ENCODE data around the gene POLD2.

The POLD2 gene

DNA sequence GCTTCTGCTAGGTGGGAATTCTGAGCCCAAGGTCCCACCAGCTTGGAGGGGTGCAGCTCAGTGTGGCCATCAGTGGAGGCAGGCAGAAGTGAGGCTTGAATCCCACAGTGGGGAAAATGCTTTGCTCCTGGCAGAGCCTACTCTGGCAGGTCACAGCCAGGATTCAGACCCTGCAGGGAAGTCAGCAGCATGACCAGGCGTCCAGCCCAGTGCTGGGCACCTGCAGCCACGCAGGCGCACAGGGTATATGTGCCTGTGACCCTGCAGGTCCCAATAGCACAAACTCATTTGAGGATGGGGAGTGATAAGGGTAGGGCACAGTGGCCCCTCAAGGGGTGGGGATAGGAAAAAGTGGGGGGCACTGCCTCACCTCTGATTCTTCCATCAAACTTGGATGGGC, 27.6 kb downstream of the POLD2 start:
- TF ChIP-seq, protein P1, sequence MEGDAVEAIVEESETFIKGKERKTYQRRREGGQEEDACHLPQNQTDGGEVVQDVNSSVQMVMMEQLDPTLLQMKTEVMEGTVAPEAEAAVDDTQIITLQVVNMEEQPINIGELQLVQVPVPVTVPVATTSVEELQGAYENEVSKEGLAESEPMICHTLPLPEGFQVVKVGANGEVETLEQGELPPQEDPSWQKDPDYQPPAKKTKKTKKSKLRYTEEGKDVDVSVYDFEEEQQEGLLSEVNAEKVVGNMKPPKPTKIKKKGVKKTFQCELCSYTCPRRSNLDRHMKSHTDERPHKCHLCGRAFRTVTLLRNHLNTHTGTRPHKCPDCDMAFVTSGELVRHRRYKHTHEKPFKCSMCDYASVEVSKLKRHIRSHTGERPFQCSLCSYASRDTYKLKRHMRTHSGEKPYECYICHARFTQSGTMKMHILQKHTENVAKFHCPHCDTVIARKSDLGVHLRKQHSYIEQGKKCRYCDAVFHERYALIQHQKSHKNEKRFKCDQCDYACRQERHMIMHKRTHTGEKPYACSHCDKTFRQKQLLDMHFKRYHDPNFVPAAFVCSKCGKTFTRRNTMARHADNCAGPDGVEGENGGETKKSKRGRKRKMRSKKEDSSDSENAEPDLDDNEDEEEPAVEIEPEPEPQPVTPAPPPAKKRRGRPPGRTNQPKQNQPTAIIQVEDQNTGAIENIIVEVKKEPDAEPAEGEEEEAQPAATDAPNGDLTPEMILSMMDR (IDR thresholded peaks at IDR 0.05; ENCODE audit: insufficient read depth, low read length, missing control alignments), result no peak
- H3K4me3 ChIP-seq (ENCODE audit: low read depth, low read length), result no peak overlapping the region
- ChIA-PET CTCF (interaction anchor here (0.8 kb wide), 1 partner anchor 9 kb away, joined by 3 read pairs; no protein-coding TSS in a partner anchor), POLR2A (no interaction called here)
- DNase-seq (ENCODE audit: low read depth, low spot score), result no peak

DNA sequence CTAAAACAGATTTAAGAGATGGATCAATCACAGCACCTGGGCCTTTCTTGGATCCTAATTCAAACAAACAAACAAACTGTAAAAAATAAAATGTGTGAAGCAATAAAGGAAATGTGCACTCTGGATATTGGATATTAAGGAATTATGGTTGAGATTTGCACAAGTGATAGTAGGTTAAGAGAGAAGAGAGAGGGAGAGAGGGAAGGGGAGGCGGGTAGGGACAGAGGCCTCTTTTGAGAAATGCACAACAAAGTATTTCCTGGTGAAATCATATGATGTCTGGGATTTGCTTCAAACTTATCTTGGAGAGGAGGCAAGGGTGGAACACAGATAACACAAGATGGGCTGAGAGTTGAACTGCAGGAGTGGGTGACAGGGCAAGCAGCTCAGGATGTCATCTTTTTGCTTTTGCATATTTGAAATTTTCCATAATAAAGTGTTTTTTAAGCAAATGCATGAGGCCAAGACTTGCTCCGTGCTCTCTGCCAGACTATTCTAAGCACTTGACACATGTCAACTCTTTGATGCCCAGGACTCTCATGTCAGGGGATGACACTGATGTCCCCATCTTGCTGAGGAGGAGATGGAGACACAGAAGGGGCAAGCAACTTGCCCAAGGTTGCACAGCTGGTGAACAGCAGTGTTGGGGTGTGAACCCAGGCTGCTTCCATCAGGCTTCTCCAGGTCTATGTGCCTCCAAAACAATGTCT, 28.3 kb downstream of the POLD2 start:
- TF ChIP-seq, protein P1 (IDR thresholded peaks at IDR 0.05; ENCODE audit: insufficient read depth, low read length, missing control alignments), result no peak
- no peak overlapping the region for H3K4me3 ChIP-seq (ENCODE audit: low read depth, low read length)
- ChIA-PET CTCF (interaction anchor here (0.8 kb wide), 1 partner anchor 8 kb away, joined by 3 read pairs; no protein-coding TSS in a partner anchor), POLR2A (no interaction called here)
- no peak for DNase-seq (ENCODE audit: low read depth, low spot score)

DNA sequence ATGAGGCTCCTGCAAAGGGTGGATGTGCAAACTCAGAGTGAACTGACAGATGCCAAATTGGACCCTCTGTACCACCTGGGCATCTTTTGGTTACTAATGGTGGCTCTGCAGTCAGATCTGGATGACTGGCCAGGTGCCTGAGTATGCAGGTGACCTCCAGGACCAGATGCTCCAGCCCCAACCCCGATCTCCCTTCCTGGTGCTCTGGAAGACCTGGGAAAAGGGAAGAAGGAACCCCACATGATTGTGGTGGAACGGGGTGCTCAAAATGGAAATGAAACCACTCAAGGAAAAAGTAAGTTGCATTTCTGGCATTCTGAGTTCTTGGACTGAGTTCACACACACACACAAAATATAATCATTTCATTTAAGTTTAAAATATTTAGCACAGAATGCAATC, 29.0 kb downstream of the POLD2 start:
- ChIA-PET CTCF (no interaction called here), POLR2A (no interaction called here)
- no peak overlapping the region for H3K4me3 ChIP-seq (ENCODE audit: low read depth, low read length)
- no peak for DNase-seq (ENCODE audit: low read depth, low spot score)
- TF ChIP-seq, protein P1 (IDR thresholded peaks at IDR 0.05; ENCODE audit: insufficient read depth, low read length, missing control alignments), result no peak

DNA sequence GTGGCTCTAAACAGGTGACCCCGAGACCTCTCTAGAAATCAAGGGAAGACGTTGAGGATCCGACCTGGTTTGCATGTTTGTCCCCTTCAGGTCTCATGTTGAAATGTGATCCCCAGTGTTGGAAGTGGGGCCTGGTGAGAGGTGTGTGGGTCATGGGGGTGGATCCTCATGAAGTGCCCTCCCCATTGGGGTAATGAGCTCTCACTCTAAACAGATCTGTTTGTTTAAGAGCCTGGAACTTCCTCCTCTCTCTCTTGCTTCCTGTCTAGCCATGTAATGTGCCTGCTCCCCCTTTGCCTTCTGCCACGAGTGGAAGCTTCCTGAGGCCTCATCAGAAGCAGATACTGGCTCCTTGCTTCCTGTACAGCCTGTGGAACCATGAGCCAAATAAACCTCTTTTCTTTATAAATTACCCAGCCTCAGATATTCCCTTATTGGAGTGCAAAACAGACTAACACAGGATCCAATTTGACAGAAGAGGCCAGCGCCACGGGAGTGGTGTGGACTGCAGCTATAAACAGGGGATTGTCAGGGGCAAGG, 30.2 kb downstream of the POLD2 start:
- no peak overlapping the region for H3K4me3 ChIP-seq (ENCODE audit: low read depth, low read length)
- CTCF ChIA-PET, result no interaction called here
- DNase-seq (ENCODE audit: low read depth, low spot score), result no peak
- TF ChIP-seq, protein P1 (IDR thresholded peaks at IDR 0.05; ENCODE audit: insufficient read depth, low read length, missing control alignments), result no peak
- POLR2A ChIA-PET, result no interaction called here

DNA sequence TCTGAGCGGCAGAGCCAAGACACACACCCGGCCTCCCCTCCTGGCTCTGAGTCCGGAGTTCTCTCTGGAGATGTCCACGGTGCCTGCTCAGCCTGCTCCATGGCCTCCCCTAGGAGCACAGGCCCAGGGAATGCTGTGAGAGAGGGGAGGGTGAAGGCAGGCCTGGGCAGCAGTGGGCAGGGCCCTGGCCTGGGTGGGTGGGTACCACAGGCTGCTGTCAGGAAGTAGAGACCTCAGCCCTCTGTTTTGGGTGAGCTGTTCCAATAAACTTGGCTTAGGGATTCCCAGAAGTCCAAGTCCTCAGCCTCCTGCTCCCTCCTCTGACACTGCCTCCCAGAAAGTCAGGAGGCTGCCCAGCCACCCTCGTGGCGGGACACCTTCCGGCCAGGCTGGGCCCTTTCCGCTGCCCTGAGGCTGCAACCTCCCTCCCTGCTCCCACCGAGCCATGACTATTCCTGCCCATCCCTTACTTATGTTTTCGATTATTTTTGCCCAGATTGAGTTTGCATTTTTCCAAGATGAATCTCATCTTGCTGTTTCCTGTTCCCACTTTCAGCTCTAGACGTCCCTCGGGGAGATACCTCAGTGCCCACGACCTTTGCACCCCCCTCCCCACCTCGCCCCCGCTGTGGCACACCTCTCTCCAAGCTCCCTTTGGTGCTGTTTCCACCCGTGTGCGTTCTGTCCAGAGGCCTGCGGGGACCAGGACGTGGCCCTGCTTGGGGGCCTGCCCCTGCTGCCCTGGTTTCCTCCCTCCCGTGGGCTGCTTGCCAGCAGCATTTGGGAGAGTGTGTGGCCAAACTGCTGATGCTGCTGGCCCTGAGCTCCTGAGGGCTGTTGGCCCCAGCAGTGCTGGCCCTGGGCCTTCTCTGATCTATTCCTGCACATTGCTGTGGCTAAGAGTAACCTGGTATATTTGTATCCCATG, 35.2 kb downstream of the POLD2 start:
- TF ChIP-seq, protein P1 (IDR thresholded peaks at IDR 0.05; ENCODE audit: insufficient read depth, low read length, missing control alignments), result no peak
- peak; percentile 67 for DNase-seq (ENCODE audit: low read depth, low spot score)
- no peak overlapping the region for H3K4me3 ChIP-seq (ENCODE audit: low read depth, low read length)
- POLR2A ChIA-PET, result interaction anchor here (0.9 to 1.7 kb wide), 5 partner anchors 10 to 23 kb away, joined by 3 to 12 read pairs (median 5); partner anchors contain the start of genes AEBP1 and PGAM2
- CTCF ChIA-PET, result interaction anchor here (0.8 to 1.6 kb wide), 11 partner anchors 10 to 121 kb away, joined by 3 to 5 read pairs (median 3); no protein-coding TSS in a partner anchor

Data from AG04449 (cell line).